Adrenal gland (tissue), 12 donors: ENCODE results near the gene SYCP3. TPM values are rescaled to one million over a fixed set of nuclear protein-coding genes. Genes with fewer than 3 reads are reported as not detected.

Source experiments
- DNase-seq, 7 donors: peaks; one replicate each; pipeline ENCODE4 v3.0.0-alpha.2; 2019 to 2020
- H3K27ac ChIP-seq, 5 donors: fragments of 200-600 bp; sonication (generic) in 4 of 5; 1 replicate in 3 of 5; 2 replicates in 2 of 5; pipeline versions ENCODE4 v1.5.1 to v1.8.0; 2016 to 2020; ENCODE audit warnings: mild to moderate bottlenecking in 1 of 5
- H3K27me3 ChIP-seq: fragments of 200-600 bp; 2 replicates; pipeline ENCODE4 v1.8.0; 2021
- H3K36me3 ChIP-seq, 2 donors: fragments of 200-600 bp; replicated peaks in 1 of 2; 1 replicate in 1 of 2; 2 replicates in 1 of 2; pipeline versions ENCODE4 v1.5.1 to v1.8.0; 2018 to 2022
- H3K4me1 ChIP-seq, 2 donors: fragments of 200-600 bp; replicated peaks in 1 of 2; 1 replicate in 1 of 2; 2 replicates in 1 of 2; pipeline versions ENCODE4 v1.5.1 to v1.8.0; 2018 to 2021
- H3K4me3 ChIP-seq, 4 donors: fragments of 200-600 bp; sonication (generic) in 3 of 4; one replicate each; pipeline ENCODE4 v1.5.1; 2016 to 2018
- H3K9me3 ChIP-seq, 3 donors: fragments of 200-600 bp; sonication (generic) in 1 of 3; replicated peaks in 1 of 3; 1 replicate in 2 of 3; 2 replicates in 1 of 3; pipeline versions ENCODE4 v1.5.1 to v1.8.0; 2016 to 2021
- POLR2A ChIP-seq, 2 donors: fragments of 450-650 bp; IDR thresholded peaks; one replicate each; pipeline ENCODE4 v1.6.1; 2017; ENCODE audit warnings: antibody characterized with exemption in 2 of 2, mild to moderate bottlenecking in 2 of 2, moderate library complexity in 1 of 2
- WGBS, 4 donors: extraction: QIAGEN DNeasy Blood & Tissue Kit in 2 of 4; methylation state at CpG; one replicate each; pipeline versions ENCODE4 v1.1.5 to v1.1.7; 2013 to 2017; 5-methylcytosine and 5-hydroxymethylcytosine counted together
- intact Hi-C, 2 donors: fragments of 100-400 bp; cut with DNase I; formaldehyde crosslinking; loops; one replicate each; pipeline versions ENCODE4 v1.14.1 to v1.15.0; 2022 to 2023
- polyA plus RNA-seq, 3 donors: library from polyadenylated mRNA; stranded (reverse); fragments of 200-250 nt in 2 of 3; fragments of 350-450 nt in 1 of 3; fragmentation: Illumina TruSeq in 1 of 3; extraction: RNeasy Lipid Tissue Mini Kit (QIAGEN cat#74804) in 1 of 3; gene quantifications; one replicate each; pipeline ENCODE4 v1.2.3, GENCODE V29; 2013 to 2014
- total RNA-seq, 9 donors: library from RNA; depleted of rRNA in 4 of 9; stranded (reverse); fragments of >200 nt in 4 of 9; fragments of 120-200 nt in 1 of 9; fragmentation: NEBNext Ultra II Directional in 1 of 9; extraction: Animal tissue kit (Norgen Biotek cat#: 25700) in 1 of 9; gene quantifications; one replicate each; pipeline versions ENCODE4 v1.1.0 to v1.2.4, GENCODE V29; 2013 to 2023
- TF ChIP-seq, protein P1 (sequence below), 6 experiments: fragments of 450-650 bp in 4 of 6; fragments of 200-600 bp in 2 of 6; sonication (generic) in 1 of 6; IDR thresholded peaks; 1 replicate in 5 of 6; 2 replicates in 1 of 6; pipeline versions ENCODE4 v1.5.1 to v1.8.0; 2016 to 2021; ENCODE audit warnings: antibody characterized with exemption in 6 of 6, mild to moderate bottlenecking in 2 of 6, moderate library complexity in 1 of 6
- donor health status: healthy with polysubstance abuse.
- donor health status: Bipolar disorder and iron deficiency.
- donor health status: DM: yes; HTN: yes; CAD: no.
- donor health status: DM: no; HTN: no; CAD: no.
- donor health status: DM: no; HTN: no; CAD: no.
- donor health status: DM: yes; HTN: yes; CAD: no.

SYCP3 gene
- total and polyA plus RNA-seq, 12 donors, result 0.11 to 0.37 (median 0.18) TPM; not detected in 8

- H3K9me3 ChIP-seq, result no peaks in the 10 kb centered on the region
- intact Hi-C loops, result loop anchor here in 1 of 2 donors (5.0 kb wide), 1 partner anchor 43 kb away; no protein-coding TSS in a partner anchor
- H3K27me3 ChIP-seq, result no peaks in the 10 kb centered on the region
- no peaks in the 10 kb centered on the region for H3K36me3 ChIP-seq
- no peaks in the 10 kb centered on the region for H3K4me1 ChIP-seq
- TF ChIP-seq, protein P1, sequence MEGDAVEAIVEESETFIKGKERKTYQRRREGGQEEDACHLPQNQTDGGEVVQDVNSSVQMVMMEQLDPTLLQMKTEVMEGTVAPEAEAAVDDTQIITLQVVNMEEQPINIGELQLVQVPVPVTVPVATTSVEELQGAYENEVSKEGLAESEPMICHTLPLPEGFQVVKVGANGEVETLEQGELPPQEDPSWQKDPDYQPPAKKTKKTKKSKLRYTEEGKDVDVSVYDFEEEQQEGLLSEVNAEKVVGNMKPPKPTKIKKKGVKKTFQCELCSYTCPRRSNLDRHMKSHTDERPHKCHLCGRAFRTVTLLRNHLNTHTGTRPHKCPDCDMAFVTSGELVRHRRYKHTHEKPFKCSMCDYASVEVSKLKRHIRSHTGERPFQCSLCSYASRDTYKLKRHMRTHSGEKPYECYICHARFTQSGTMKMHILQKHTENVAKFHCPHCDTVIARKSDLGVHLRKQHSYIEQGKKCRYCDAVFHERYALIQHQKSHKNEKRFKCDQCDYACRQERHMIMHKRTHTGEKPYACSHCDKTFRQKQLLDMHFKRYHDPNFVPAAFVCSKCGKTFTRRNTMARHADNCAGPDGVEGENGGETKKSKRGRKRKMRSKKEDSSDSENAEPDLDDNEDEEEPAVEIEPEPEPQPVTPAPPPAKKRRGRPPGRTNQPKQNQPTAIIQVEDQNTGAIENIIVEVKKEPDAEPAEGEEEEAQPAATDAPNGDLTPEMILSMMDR (IDR thresholded peaks at IDR 0.05), result no peak
- no peak for TF ChIP-seq POLR2A (IDR thresholded peaks at IDR 0.05)
- no peak overlapping the region for H3K4me3 ChIP-seq
- H3K27ac ChIP-seq, result no peak overlapping the region
- DNase-seq, result no peak
- WGBS, 4 donors, result 92 to 95% (median 94%) methylated on average over 6 of the region's 6 CpGs
Measured at GRCh38 chr12:101779626-101780025, 40.4 kb upstream of the SYCP3 start.

DNA sequence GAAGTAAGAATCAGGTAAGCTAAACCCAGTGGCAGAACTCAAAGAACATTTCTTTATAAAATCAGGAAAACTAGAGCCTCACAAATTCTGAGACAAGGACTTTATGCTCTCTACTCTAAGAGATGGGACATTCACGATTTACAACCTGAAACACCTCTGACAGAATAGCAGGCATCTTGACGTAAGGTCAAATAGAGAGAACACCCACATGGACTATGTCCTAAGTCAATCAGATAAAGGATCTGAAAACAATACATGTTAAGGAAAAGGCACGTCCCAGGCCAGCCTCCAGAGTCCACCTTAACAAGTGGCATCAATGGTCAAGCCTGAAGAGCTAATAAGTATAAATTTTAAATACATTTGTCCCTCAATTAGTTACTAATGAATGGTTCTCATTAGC, 39.9 kb upstream of the SYCP3 start:
- Histone ChIP-seq H3K27ac (no peak overlapping the region), H3K4me1 (no peaks in the 10 kb centered on the region), H3K4me3 (no peak overlapping the region), H3K36me3 (no peaks in the 10 kb centered on the region), H3K9me3 (no peaks in the 10 kb centered on the region), H3K27me3 (no peaks in the 10 kb centered on the region)
- TF ChIP-seq, protein P1 (IDR thresholded peaks at IDR 0.05), result no peak
- no peak for TF ChIP-seq POLR2A (IDR thresholded peaks at IDR 0.05)
- no peak for DNase-seq
- 74 to 93% (median 90%) methylated on average over 3 of the region's 3 CpGs for WGBS, 4 donors
- intact Hi-C loops, result no loop called here

DNA sequence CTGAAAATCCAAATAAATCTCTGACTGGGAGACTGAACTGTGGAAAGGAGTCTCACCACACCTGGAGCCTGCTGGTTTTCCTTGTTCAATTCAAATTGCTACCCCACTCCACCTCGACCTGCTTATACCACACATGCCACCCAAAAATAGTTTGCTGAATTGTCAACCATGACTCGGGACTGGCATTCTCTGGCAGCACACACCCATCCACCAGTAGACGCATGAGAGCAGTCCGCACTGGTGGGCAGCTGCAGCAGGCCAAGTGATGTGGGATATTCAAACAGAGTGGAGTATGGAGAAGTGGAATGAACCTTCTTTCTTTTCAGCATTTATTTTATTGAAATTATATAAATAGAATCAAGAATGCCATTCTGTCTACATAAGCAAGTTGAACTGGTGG, 38.7 kb upstream of the SYCP3 start:
- H3K27me3 ChIP-seq, result no peaks in the 10 kb centered on the region
- H3K4me3 ChIP-seq, result no peak overlapping the region
- H3K4me1 ChIP-seq, result no peaks in the 10 kb centered on the region
- no peak for DNase-seq
- TF ChIP-seq, protein P1 (IDR thresholded peaks at IDR 0.05), result no peak
- no peak for TF ChIP-seq POLR2A (IDR thresholded peaks at IDR 0.05)
- H3K27ac ChIP-seq, result no peak overlapping the region
- WGBS, 4 donors, result 81 to 88% (median 83%) methylated on average over 4 of the region's 4 CpGs
- no peaks in the 10 kb centered on the region for H3K36me3 ChIP-seq
- intact Hi-C loops, result no loop called here
- H3K9me3 ChIP-seq, result no peaks in the 10 kb centered on the region

DNA sequence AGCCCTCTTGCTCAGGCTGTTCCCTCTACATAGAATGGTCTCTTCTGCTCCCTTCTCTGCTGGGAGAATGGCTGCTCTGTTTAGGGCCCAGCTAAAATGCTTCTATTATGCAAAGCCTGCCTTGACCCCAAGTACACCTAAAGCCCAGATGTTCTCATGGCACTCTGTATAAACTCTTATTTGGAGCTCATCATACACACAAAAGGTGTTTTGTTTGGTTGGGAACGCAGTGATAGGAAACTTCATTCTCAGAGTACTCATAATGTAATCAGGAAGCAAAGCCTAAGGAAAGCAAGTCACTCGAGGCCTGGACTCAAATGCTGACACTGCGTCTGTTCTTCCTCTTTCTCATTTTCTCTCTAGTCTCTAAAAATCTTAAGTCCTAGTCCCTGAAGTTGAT, 38.2 kb upstream of the SYCP3 start:
- DNase-seq, result no peak
- H3K27ac ChIP-seq, result peak overlapping the region in 2 of 5 donors; percentile 35 to 51
- H3K27me3 ChIP-seq, result no peaks in the 10 kb centered on the region
- no peak overlapping the region for H3K4me3 ChIP-seq
- no peaks in the 10 kb centered on the region for H3K9me3 ChIP-seq
- WGBS, 4 donors, result 62 to 88% (median 78%) methylated on average over 3 of the region's 3 CpGs
- intact Hi-C loops, result no loop called here
- H3K36me3 ChIP-seq, result no peaks in the 10 kb centered on the region
- TF ChIP-seq POLR2A (IDR thresholded peaks at IDR 0.05), result no peak
- TF ChIP-seq, protein P1 (IDR thresholded peaks at IDR 0.05), result no peak
- H3K4me1 ChIP-seq, result no peaks in the 10 kb centered on the region
